Epidermal melanocyte (primary cell): Measurements from ENCODE around the gene TIAM2.

Experiments used
- DNase-seq: peaks from one replicate; pipeline ENCODE4 v3.0.0; 2011; ENCODE audit warnings: low spot score; ENCODE audit not compliant: insufficient read length

Gene TIAM2

DNA sequence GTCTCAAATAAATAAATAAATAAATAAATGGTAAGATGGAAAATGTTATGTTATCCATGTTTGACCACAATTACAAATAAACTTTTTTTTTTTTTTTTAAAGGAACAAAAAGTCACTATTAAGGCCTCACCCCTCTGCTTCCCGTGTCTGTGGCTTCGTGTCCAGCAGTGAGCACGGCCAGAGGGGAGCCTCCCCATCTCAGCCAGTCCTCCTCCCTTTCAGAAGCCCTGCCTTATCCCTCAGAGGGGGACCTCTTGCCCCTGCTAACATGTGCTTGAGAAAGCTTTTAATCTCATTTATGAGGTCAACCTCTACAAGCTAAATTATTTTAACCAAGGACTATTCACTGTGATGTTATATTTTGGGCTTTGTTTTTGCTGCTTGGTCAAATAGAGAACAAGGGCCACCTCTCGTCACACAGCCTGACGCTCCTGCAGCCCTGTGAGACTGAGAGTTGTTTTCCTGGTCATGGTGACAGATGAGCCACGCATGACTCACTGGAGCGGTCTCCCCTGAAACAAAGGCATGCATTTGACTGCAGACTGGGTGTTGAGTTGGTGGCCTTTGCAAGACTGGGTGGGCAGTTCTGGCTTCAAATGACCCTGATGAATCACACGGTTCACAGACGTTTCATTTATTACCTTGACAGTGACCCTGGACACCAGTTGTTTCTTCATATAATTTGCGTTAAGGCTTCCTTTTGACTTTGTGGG lies 131.8 kb downstream of the TIAM2 start:
- no peak for DNase-seq

DNA sequence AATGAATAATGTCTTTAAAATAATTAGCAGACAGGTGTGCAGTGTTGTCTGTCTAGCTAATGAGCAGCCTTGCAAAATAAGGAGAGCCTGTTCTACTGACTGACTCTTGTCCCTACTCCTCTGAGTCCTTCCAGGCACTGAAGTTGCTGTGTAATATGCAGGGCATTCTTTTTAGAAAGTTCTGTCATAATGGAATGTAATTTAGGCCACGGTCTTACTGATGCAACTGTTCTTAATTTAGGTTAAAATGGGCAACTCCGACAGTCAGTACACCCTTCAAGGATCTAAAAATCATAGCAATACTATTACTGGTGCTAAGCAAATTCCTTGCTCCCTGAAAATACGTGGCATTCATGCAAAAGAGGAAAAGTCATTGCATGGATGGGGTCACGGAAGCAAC lies 133.9 kb downstream of the TIAM2 start:
- no peak for DNase-seq

DNA sequence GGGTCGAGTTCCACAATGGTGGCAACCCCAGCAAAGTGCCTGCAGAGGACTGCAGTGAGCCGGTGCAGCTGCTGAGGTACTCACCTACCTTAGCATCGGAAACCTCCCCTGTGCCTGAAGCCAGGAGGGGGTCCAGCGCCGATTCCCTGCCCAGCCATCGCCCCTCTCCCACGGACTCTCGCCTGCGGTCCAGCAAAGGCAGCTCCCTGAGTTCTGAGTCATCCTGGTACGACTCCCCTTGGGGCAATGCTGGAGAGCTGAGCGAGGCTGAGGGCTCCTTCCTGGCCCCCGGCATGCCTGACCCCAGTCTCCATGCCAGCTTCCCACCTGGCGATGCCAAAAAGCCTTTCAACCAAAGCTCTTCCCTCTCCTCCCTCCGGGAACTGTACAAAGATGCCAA lies 134.6 kb downstream of the TIAM2 start:
- DNase-seq, result no peak

DNA sequence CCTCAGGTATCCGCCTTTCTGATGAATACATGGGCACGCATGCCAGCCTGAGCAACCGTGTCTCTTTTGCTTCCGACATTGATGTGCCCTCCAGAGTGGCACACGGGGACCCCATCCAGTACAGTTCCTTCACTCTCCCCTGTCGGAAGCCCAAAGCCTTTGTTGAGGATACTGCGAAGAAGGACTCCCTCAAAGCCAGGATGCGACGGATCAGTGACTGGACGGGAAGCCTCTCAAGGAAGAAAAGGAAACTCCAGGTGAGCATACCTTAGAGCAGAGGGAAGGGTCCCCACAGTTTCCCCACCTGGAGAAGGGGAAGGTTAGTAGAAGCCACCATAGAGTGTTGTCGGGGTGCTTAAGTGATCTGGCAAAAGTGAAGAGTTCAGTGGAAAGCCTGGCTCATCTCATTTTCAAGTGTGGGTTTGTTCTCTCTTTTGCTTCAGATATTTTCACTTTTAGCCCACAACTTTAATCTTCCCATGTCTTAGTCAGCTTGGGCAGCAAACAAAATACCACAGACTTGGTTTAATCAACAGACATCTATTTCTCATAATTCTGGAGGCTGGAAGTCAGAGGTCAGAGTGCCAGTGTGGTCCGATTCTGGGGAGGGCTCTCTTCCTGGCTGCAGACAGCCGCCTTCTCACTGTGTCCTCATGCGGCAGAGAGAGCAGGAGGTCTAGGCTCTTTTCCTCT lies 135.2 kb downstream of the TIAM2 start:
- no peak for DNase-seq

DNA sequence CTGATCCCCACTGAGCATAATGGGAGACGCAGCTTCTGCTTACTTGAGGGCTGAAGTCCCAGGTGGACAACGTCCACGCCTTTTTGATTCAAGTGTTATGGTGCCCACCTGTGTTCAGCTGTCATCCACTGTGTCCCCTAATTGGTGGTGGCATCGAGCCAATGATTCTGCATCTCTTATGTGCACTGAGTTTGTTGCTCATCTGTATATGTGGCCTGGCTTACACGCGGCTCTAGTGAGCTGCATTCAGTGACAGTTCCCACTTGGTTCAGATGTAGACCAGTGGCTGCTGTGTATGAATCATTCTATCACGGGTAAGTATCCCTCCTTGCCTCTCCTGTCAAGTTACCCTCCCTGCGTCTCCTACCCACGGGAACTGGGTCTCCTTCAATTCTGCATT lies 137.5 kb downstream of the TIAM2 start:
- DNase-seq, result no peak

DNA sequence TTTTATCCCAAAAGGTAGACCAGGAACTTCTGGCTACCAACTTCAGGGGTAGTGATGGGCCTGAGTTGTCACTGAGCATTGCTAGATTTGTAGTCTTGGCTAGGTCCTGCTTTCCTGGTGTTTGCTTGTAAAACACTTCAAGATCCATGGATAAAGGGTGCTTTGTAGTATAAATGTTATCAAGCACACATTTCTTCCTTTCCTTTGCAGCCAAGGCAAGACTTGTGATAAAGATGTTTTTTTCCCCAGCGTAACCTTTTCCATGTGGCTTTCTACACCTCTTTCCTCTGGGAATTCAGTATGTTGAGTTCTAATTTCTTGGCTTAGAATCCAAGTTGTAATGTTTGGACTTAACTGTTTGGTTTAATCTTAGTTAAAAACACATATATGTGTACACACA lies 145.9 kb downstream of the TIAM2 start:
- no peak for DNase-seq

DNA sequence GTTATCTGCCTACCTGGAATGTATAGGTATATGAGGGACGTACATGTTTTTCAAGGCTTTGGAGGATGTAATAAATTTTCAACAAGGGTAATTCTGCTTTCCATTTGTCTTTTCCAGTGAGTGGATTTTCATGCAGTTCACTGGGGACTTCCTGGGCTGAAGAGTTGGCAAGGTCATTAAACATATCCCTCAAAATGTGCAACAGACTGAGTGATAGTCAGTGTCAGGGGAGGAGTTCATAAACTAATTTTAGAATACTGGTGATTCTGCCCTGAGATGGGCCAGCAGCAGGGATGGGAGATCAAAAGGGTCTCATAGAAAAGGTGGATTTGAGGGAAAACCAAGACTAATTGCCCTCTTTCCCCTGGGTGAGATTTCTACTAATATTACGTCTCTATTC lies 146.4 kb downstream of the TIAM2 start:
- DNase-seq, result no peak

DNA sequence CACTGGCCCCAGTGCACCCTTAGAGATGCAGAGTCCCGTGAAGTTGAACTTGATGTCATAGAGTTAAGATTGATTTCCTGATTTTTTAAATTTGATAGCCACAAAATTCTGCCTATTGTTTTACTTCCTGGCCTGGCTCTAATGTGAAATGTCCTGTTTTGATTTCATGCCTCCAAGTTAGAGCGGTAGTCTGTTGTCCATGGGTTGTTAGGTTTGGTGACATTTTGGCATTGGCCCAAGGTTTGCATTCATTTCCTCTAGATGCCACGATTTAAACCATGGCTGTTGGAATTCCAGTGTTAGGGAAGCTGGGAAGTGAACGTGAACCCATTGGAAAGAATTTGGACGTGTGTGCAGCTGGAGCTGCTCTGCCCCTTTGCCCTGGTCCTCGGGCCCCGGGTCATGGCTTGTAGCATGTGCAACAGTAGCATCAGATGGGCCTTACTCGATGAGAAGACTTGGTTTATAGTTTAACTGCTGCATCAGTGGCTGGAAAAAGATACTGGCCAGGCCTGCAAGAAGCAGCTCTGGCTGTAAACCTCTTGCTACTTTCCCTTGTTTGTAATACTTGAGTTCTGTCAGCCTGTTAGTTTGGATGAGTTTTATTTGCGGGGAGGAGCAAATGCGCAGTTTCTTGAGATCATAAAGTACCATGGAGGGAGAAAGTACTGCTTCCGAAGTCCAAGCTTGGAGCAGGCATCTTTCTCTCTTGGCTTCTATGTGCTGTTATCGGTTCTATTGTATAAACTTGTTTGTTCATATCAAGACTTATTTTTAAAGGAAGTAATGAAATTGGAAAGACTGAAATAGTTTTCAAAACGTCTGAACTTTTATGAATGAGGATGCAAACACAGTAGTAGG lies 147.3 kb downstream of the TIAM2 start:
- DNase-seq, result no peak

DNA sequence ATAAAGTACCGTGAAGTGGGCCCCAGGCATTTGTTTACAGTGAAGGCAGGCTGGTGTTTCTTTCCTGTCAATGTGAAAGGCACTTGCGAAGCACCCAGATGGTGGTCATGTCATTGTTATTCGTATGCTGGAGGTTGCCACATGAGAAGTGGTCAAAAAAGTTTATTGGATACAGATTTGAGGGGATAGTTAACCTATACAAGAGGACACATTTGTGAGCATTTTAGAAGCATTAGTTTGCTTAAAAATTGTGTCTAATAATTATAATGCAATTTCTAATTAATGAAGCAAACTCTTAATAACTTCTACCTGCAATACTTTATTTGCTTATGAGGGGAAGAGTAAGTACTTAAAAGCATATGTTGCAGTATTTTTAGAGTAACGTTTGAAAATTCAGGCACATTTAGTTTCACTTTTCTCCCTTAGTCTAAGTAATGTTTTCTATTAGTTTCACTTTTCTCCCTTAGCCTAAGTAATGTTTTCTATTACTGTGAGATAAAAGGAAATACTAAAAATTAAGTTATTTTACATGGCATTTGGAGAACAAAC lies 148.0 kb downstream of the TIAM2 start:
- DNase-seq, result no peak

DNA sequence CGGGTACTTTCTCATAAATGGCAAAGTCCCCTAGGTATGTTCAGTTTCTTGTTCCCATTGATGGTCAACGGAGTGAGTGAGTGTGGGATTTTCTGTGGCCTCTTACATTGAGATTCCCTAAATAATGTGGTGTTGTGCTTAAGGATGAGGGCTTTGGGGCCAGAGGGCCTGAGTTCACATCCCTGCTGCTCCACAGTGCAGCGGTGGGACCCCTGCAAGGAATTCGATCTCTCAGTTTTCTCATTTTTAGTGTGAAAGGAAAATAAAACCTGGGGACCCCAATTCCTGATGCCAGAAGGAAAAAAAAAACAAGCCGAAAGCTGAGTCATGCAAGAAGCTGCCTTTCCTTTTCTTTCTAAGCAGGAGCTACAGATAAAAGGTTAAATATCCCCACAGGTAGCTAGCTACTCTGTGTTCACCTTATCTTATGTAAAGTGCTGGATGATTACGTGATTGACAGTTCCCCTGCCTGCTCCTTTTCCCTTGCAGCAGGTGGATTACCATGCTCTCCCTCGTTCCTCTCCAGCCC lies 148.5 kb downstream of the TIAM2 start:
- no peak for DNase-seq

DNA sequence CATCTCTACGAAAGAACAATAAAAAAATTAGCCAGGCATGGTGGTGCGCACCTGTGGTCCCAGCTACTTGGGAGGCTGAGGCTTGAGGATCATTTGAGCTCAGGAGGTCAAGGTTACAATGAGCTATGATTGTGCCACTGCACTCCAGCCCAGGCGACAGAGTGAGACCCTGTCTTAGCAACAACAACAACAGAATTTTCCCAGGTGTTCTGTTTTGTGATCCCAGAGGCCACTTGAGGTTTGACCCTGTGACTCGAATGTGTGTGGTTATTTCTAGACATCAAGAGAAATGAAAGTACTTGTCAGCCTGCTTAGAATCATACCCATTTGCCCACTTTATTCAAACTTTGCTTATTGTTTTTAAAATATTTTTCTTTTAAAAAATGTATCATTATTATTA lies 151.1 kb downstream of the TIAM2 start:
- no peak for DNase-seq

DNA sequence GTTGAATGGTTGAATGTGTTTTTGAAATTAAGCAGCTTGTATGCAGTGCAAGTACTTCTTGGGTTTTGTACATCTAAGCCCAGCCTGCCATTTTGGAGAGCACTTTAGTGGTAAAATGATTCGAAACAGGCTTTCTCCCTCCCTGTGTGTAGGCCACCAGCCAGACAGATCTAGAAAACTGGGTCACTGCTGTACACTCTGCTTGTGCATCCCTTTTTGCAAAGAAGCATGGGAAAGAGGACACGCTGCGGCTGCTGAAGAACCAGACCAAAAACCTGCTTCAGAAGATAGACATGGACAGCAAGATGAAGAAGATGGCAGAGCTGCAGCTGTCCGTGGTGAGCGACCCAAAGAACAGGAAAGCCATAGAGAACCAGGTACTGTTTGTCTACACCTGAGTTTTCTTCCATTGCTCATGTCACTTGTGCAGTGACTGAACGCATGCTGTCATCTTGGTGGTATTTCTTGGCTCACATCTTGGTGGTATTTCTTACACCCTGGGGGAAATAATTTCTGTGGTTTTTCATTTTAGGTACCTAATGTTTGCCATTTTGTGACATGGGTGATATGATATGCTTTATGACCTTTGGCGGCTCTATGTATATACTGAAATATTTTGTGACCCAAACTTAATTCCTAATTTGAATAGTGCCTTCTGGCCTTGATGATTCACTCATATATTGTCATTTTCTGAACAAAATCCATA lies 153.0 kb downstream of the TIAM2 start:
- no peak for DNase-seq

DNA sequence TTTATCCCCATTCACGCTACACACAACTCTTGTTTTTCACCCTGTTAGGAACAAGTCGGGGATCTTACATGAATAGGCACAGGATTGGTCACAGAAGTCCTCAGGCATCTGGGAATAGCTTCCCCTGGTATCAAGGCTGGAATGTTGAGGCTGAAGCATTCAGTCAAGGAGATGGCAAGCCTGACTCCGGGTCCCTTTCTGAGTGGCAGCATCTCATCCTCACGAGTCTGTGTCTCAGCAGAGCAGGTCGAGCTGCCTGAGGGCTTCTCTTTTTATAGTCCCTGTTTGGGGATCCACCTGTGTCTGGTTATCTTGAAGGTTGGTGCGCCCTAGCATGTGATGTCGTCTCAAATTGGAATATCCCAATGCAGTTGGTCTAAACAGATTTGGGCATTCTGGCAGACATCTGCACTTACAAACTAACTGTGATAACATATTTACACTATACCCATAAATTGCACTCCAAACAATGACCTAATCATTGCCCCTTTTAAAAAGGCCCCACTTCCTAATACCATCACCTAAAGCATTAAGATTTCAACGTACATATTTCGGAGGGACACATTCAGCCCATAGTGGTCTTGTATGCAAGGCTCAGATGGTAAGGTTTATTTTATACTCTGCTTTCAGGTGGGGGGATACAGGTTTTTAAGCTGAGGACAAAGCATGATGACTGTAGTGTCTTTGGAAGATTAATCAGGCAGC lies 156.0 kb downstream of the TIAM2 start:
- no peak for DNase-seq

DNA sequence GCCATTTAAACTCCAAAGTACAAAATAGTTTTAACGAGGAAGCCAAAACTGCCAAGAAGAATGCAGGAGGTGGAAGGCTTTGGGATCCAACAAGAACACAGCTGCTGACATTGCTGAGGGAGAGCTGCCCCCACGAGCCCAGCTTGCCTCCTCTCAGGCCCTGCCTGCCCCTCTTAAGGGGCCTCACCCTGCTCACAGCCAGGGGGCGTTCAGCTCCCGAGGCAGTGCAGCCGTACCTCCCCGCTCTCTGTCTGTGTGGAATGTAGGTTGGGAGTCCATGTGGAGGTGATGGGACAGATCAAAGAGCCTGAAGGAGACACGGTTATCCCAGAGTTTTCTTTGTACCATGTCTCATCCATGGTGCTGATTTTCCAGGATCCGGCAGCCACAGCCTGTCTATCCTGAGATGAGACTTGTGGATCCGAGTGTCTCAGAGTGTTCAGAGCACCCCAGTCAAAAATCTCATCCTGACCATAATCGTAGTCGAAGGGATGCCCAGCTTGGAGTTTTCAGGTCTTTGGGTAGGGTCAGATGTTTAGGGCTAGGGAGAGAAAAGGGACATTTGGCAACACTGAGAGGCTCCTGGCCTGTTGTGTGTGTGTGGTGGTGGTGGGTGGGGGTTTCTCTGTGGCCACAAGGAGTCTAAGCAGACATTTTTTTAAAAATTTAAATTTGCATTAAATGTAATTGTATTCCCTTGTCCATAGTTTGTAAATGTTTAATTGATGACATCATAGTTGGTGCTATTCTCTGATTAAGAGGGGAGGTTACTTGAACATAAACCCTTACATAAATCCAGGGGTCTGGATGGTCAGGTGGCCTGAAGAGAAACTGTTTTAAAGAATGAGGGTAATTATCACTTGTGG lies 157.3 kb downstream of the TIAM2 start:
- DNase-seq, result no peak

DNA sequence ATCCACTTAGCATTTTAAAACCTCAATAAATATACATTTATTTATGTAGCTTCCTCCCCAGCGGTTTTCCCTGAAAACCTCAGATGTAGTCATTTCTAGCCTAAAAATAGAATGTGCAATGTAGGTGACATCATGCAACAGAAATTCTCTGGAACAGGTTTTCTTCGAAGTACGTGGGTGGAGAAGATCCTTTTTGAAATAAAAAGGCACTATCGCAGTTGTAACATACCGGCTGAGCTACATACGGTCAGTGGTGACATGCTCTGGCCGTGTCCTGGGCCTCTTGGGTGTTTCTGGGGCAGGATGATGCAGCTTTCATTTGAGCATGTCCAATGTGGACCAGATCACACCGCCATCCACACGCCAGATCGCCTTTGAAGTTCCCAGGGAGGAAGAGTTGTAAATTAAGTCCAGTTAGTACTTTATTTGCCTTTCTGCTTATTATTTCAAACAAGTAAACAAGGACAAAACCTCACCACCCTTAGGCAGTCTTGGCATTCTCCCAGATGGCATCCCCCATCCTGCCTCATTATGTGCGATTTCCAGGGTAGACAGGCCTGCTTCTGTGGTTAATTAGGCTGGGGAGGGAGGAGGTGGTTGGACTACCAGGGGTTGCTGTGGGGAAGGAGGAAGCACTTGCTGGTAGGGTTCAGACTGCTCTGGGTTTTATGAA lies 159.2 kb downstream of the TIAM2 start:
- no peak for DNase-seq

DNA sequence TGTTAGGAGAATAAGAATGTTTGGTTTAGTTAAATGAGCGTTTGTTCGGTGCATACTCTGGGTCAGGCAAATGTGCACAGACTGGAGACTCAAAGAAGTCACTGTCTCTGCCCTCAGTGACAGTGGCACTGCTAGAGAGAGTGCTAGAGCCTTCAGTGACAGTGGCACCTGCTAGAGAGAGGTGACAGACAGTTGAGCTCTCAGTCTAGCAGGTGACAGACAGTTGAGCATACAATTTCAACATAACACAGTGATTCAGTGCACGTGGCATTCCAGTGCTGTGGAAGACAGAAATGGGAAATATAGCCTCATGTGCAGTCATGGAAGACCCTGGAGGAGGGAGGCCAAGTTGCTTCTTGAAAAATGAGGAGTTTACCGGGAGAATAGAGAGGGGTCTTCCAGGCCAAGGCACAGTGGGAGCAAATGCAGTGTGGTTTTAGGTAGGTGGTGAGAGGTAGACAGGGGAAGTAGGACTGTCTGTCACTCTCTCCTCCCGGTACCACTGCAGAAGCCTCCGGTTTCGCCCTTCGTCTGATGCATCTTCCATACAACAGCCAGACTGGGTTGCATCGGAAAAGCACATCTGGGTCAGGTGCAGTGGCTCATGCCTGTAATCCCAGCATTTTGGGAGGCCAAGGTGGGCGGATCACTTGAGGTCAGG lies 160.8 kb downstream of the TIAM2 start:
- no peak for DNase-seq

DNA sequence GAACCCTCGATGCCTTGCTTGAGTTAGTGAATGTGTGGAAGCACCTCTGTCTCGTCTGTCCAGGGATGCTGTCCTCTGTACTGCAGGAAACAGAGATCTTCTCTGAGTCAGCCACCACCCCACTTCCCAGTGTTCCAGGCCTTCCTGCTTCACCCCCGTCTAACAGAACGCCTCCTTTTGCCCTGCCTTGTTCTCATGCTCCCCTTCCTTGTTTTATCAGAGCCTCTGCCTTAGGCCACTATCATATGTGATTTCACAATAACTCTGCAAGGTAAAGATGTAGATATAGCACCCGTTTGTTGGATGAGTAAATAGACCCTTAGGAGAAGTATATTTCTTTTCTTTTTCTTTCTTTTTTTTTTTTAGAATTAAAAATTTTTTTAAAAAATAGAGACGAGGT lies 162.0 kb downstream of the TIAM2 start:
- DNase-seq, result no peak

DNA sequence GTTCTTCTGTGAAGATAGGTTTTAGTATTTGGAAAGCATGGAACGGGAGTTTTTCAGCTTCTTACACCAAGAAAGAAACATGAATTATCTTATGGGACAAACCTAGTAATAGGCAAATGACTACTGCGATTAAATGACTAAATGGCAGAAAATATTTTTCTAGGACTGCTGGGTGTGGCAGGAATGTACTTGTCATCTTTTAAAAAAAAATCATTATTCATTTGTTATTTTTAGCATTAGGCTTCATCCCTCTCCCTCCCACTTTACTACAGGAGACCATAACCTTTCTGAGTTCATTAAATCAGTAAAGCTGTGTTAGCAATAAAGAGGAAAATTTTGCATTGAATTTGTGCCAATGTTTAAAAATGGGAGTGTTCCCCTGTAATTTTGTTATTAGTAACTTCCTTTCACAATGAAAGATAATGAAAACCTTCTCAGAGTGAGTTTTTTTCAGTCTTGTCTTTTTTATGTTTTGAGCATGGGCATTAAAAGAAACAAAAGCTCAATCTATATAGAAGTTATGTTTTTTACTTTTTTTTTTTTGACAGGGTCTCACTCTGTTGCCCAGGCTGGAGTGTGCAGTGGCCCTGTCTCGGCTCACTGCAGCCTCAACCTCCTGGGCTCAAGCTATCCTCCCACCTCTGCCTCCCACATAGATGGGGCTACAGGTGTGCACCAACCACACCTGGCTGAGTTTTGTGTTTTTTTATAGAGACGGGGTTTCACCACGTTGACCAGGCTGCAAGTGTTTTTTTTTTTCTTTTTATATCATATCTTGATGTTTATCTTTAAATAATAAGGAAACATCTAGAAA lies 163.1 kb downstream of the TIAM2 start:
- no peak for DNase-seq
